Stimulated activated CD4-positive, alpha-beta T cell treated with anti-CD3 and anti-CD28 coated beads, TNF-alpha, amount 100 ng/mL, for 1 hour (primary cell): ENCODE measurements around the gene CT45A3.
A peak's percentile ranks its signal among the peaks of the same experiment; 100 is the strongest.
"Not testable (repeated sequence)": the region's sequence is repeated elsewhere in the genome, so short reads cannot be mapped to it uniquely, and the experiment has no call there.

Experiments
- DNase-seq, 3 donors: peaks; one replicate each; pipeline ENCODE4 v3.0.0-alpha.2; 2020; ENCODE audit warnings: low read depth in 3 of 3, low spot score in 1 of 3

Gene CT45A3, protein sequence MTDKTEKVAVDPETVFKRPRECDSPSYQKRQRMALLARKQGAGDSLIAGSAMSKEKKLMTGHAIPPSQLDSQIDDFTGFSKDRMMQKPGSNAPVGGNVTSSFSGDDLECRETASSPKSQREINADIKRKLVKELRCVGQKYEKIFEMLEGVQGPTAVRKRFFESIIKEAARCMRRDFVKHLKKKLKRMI

DNA sequence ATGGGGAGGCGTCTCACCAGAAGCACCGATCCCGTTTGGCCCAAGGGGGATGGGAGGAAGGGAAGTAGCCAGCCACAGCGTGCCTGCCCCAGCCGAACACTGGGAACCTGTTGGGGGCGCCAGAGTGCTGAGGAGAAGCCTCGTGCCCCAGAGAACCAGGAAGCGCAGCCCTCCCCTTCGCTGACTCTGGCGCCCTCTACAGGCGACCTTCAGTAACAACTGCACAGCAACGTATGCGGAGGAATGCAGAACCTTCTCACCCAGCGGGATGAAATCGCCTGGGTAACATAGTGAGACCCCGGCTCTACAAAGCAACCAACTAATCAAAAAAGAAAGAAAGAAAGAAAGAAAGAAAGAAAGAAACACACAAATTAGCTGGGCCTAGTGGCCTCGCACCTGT is at the start of gene CT45A3:
CT45A3 (minus strand) TSS at position 101 of the 400 bp plus-strand sequence. CDS start 3,747 bp downstream, outside the sequence.
- not testable (repeated sequence) for DNase-seq

DNA sequence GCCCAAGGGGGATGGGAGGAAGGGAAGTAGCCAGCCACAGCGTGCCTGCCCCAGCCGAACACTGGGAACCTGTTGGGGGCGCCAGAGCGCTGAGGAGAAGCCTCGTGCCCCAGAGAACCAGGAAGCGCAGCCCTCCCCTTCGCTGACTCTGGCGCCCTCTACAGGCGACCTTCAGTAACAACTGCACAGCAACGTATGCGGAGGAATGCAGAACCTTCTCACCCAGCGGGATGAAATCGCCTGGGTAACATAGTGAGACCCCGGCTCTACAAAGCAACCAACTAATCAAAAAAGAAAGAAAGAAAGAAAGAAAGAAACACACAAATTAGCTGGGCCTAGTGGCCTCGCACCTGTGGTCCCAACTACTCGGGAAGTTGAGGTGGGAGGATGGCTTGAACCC is 34.7 kb upstream of the CT45A3 start, which contains the start of gene CT45A6:
CT45A6 (minus strand) TSS at position 101 of the 400 bp plus-strand sequence. CDS start 3,794 bp downstream, outside the sequence.
- DNase-seq: not testable (repeated sequence)

DNA sequence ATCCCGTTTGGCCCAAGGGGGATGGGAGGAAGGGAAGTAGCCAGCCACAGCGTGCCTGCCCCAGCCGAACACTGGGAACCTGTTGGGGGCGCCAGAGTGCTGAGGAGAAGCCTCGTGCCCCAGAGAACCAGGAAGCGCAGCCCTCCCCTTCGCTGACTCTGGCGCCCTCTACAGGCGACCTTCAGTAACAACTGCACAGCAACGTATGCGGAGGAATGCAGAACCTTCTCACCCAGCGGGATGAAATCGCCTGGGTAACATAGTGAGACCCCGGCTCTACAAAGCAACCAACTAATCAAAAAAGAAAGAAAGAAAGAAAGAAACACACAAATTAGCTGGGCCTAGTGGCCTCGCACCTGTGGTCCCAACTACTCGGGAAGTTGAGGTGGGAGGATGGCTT is 17.4 kb upstream of the CT45A3 start, which contains the start of gene CT45A5:
CT45A5 (minus strand) TSS at position 101 of the 400 bp plus-strand sequence. CDS start 3,774 bp downstream, outside the sequence.
- not testable (repeated sequence) for DNase-seq

DNA sequence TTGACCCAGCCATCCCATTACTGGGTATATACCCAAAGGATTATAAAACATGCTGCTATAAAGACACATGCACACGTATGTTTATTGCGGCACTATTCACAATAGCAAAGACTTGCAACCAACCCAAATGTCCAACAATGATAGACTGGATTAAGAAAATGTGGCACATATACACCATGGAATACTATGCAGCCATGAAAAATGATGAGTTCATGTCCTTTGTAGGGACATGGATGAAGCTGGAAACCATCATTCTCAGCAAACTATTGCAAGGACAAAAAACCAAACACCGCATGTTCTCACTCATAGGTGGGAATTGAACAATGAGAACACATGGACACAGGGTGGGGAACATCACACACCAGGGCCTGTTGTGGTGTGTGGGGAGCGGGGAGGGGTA is 23.3 kb downstream of the CT45A3 start:
- not testable (repeated sequence) for DNase-seq

DNA sequence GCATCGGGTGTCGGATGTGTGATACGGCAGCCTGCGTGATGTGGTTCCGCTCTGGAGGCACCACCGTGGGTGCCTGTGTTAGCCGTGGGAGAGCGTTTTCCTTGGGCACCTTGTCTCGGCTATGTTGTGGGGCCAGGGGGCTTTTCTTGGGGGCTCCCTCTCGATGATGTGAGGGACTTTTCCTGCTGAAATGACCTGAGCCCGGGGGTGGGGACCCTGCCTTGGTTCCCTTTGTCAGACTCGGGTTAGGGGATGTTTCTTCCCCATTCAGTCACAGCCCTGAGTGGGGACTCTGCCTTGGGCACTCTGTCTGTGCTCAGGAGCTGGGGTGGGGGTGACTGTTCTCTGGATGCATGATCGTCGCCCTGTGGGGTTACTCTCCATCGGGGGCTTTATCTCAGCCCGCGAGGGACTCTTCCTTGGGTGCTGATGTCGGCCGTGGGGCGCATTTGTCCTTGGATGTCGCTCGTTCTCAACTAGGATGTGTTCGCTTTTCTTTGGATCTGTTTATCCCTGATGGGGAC is 26.7 kb downstream of the CT45A3 start:
- no peak for DNase-seq

DNA sequence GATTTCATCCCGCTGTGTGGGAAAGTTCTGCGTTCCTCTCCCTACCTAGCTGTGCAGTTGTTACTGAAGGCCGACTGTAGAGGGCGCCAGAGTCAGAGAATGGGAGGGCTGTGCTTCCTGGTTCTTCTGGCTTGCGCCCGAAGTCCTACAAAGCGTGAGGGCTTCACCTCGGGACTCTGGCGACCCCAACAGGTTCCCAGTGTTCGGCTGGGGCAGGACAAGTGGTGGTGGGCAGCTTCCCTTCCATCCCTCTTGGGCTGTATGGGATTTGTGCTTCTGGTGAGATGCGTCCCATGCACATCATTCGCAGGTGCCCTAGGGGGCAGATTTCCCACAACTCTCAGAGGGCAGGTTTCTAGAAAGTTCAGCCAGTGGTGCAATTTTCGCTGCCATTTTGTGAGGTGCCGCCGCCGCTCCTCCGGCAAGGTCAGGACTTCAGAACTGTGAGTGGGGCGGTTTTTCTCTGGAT is 27.3 kb downstream of the CT45A3 start:
- DNase-seq: peak in 1 of 3 donors; percentile 28

DNA sequence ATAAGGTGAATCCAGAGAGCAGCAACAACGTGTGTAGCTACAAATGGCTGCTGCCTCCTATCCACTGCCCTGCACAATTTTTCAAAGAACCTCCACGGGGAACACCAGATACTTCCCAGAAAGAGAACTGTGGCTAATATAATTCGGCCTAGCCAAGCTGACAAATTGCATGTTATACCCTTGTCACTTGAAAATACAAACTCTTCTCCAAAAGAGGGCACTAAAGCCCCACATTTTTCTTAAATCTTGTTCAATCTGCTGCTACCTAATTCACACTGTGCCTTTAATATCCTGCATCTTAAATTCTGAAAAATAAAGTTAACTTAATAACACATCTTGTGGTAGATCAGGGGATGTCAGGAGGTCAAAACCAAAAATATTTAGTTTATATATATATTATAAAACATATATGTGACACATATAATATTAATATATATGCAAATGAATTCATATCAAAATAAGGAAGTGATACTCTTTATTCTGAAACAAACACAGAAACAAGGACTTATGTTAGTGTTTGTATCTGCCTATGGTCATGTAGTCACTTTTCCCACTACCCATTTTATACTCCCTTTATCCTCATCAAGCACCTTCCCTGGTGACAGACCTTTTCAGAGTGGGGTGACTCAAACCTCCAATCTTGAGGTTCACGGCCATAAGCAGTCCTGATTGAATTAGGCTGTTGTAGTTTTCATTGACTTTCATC is 30.5 kb downstream of the CT45A3 start:
- no peak for DNase-seq

DNA sequence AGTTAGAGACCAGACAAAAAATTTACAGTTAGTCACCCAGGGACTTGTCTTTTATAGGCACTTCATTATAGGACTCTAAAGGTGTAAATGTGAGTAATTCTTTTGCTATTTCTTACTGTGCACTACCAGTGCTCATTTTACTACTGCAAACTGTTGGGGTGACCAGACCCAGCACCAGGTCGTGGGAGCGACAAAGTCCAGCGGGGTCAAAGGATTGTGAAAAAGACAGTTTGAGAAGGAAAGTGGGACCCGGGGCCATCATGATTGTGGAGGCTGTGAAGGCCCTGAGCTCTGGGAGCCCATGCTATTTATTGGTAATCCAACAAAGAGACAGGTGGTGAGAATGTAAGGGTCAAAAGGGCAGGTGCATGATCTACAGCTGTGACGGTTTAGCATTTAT is 33.3 kb downstream of the CT45A3 start:
- DNase-seq: not testable (repeated sequence)

DNA sequence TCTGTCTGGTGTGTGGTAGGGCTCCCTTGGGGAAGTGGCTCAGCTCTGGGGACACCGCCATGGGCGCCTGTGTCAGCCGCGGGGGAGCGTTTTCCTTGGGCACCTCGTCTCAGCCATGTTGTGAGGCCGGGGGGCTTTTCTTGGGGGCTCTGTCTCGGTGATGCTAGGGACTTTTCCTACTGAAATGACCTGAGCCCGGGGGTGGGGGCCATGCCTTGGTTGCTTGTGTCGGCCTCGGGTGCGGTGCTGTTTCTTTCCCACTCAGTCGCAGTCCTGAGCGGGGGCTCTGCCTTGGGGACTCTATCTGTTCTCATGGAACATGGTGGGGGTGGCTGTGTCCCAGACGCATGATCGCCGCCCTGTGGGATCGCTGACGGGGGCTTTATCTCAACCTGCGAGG is 54.2 kb downstream of the CT45A3 start:
- DNase-seq: no peak

DNA sequence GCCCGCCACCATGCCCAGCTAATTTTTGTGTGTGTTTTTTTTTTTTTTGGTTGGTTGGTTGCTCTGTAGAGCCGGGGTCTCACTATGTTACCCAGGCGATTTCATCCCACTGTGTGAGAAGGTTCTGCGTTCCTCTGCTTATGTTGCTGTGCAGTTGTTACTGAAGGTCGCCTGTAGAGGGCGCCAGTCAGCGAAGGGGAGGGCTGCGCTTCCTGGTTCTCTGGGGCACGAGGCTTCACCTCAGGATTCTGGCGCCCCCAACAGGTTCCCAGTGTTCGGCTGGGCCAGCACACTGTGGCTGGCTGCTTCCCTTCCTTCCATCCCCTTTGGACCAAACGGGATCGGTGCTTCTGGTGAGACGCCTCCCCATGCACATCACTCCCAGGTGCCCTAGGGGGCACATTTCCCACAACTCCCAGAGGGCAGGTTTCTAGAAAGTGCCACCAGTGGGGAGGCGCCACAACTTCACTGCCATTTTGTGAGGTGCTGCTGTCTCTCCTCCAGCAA is 54.8 kb downstream of the CT45A3 start, which contains the start of gene CT45A1:
CT45A1 (plus strand) TSS at position 457 of the 507 bp plus-strand sequence. CDS start 5,302 bp downstream, outside the sequence.
- DNase-seq: not testable (repeated sequence)
